Measurements from ENCODE around the gene VMP1.
"Not testable (repeated sequence)": the region's sequence is repeated elsewhere in the genome, so short reads cannot be mapped to it uniquely, and the experiment has no call there.

VMP1 gene

GRCh38 chr17:59783221-59784047 lies 76.0 kb downstream of the VMP1 start:
- no peak for DNase-seq

- no peak for DNase-seq
These were observed 77.8 kb downstream of the VMP1 start for GRCh38 chr17:59785091-59785799.

GRCh38 chr17:59786213-59786535 lies 78.7 kb downstream of the VMP1 start:
- no peak for DNase-seq

GRCh38 chr17:59786536-59787319 lies 79.3 kb downstream of the VMP1 start:
- DNase-seq: no peak

- not testable (repeated sequence) for DNase-seq
These were observed 82.4 kb downstream of the VMP1 start for GRCh38 chr17:59789849-59790248.

- DNase-seq: not testable (repeated sequence)
These were observed 83.0 kb downstream of the VMP1 start for GRCh38 chr17:59790418-59790817.

GRCh38 chr17:59790910-59791309 lies 83.5 kb downstream of the VMP1 start:
- no peak for DNase-seq

- no peak for DNase-seq
These were observed 84.4 kb downstream of the VMP1 start for GRCh38 chr17:59791603-59792457.

- DNase-seq: not testable (repeated sequence)
These were observed 85.0 kb downstream of the VMP1 start for GRCh38 chr17:59792458-59792823.

- DNase-seq: no peak
These were observed 85.8 kb downstream of the VMP1 start for GRCh38 chr17:59793205-59793604.

- DNase-seq: no peak
These were observed 88.7 kb downstream of the VMP1 start for GRCh38 chr17:59796138-59796537.

- DNase-seq: no peak
These were observed 89.3 kb downstream of the VMP1 start for GRCh38 chr17:59796785-59797205.

- DNase-seq: no peak
These were observed 90.7 kb downstream of the VMP1 start for GRCh38 chr17:59798111-59798510.

GRCh38 chr17:59800530-59800942 lies 93.1 kb downstream of the VMP1 start:
- DNase-seq: no peak

- no peak for DNase-seq
These were observed 94.7 kb downstream of the VMP1 start for GRCh38 chr17:59802160-59802559.

GRCh38 chr17:59804901-59805465 lies 97.5 kb downstream of the VMP1 start:
- DNase-seq: no peak

GRCh38 chr17:59806322-59806721 lies 98.9 kb downstream of the VMP1 start:
- not testable (repeated sequence) for DNase-seq

- no peak for DNase-seq
These were observed 100.5 kb downstream of the VMP1 start for GRCh38 chr17:59807892-59808509.

- DNase-seq: no peak
These were observed 103.4 kb downstream of the VMP1 start for GRCh38 chr17:59810894-59811153.

- no peak for DNase-seq
These were observed 103.8 kb downstream of the VMP1 start for GRCh38 chr17:59811209-59811608.

- no peak for DNase-seq
These were observed 104.7 kb downstream of the VMP1 start for GRCh38 chr17:59812139-59812538.

- no peak for DNase-seq
These were observed 106.8 kb downstream of the VMP1 start for GRCh38 chr17:59814276-59814675.
